IMR-90 (cell line): ENCODE measurements around the gene SAPCD1. TPM values are rescaled to one million over a fixed set of nuclear protein-coding genes. Genes with fewer than 3 reads are reported as not detected.

Experiments used
- ATAC-seq: fragments of 200-7000 bp; cut with Tn5 transposase; 2 replicates; pipeline ENCODE4 v1.9.1; 2020; ENCODE audit warnings: low read depth, mild to moderate bottlenecking, moderate library complexity
- BruUV-seq: library from RNA; stranded (reverse); fragments of 400-500 nt; replicated peaks from 2 replicates; lab custom pipeline; 2021; lab: Mats Ljungman, UMichigan
- CTCF ChIA-PET: fragments of 300-600 bp; formaldehyde crosslinking; extraction: SDS; loops from one replicate; lab custom pipeline; 2021; ENCODE audit warnings: antibody characterized with exemption; lab: Yijun Ruan, JAX
- POLR2A ChIA-PET: fragments of 300-600 bp; sonication (Branson Sonifier 250); formaldehyde crosslinking; loops from one replicate; lab custom pipeline; 2022; ENCODE audit warnings: antibody characterized with exemption; ENCODE audit not compliant: unreplicated experiment; lab: Charles Lee
- DNase-seq: peaks from one replicate; pipeline ENCODE4 v3.0.0; 2013
- H2AFZ ChIP-seq: replicated peaks from 2 replicates; pipeline ENCODE3; 2013; ENCODE audit warnings: low read length, mild to moderate bottlenecking; ENCODE audit not compliant: poor library complexity
- H2AK5ac ChIP-seq: 2 replicates; pipeline ENCODE4 v1.6.1; 2013; ENCODE audit warnings: low read depth, low read length, inconsistent platforms
- H2AK9ac ChIP-seq: replicated peaks from 2 replicates; pipeline ENCODE3; 2013; ENCODE audit warnings: mild to moderate bottlenecking, low read depth, low read length, moderate library complexity; ENCODE audit not compliant: poor library complexity
- H2BK120ac ChIP-seq: 2 replicates; pipeline ENCODE4 v1.6.1; 2013; ENCODE audit warnings: low read depth, low read length, inconsistent platforms
- H2BK15ac ChIP-seq: 3 replicates; pipeline ENCODE4 v1.6.1; 2013; ENCODE audit warnings: low read depth, low read length, inconsistent platforms
- H2BK20ac ChIP-seq: 2 replicates; pipeline ENCODE4 v1.6.1; 2013; ENCODE audit warnings: low read depth, mild to moderate bottlenecking, inconsistent platforms, low read length, moderate library complexity
- H2BK5ac ChIP-seq: 2 replicates; pipeline ENCODE4 v1.6.1; 2013; ENCODE audit warnings: mild to moderate bottlenecking, low read depth, low read length, inconsistent platforms; ENCODE audit not compliant: poor library complexity, severe bottlenecking
- H3K14ac ChIP-seq: replicated peaks from 2 replicates; pipeline ENCODE4 v1.6.1; 2013; ENCODE audit warnings: low read depth, low read length, inconsistent platforms
- H3K18ac ChIP-seq: 2 replicates; pipeline ENCODE4 v1.6.1; 2013; ENCODE audit warnings: low read depth, low read length, control low read depth
- H3K23ac ChIP-seq: 2 replicates; pipeline ENCODE4 v1.6.1; 2013; ENCODE audit warnings: low read depth, low read length, inconsistent platforms
- H3K27ac ChIP-seq: 2 replicates; pipeline ENCODE4 v1.5.1; 2013; ENCODE audit warnings: mild to moderate bottlenecking, control low read depth, low read length; ENCODE audit not compliant: insufficient read depth
- H3K27me3 ChIP-seq: 2 replicates; pipeline ENCODE4 v1.6.1; 2013; ENCODE audit warnings: low read length; ENCODE audit not compliant: control insufficient read depth, insufficient read depth
- H3K36me3 ChIP-seq: 2 replicates; pipeline ENCODE4 v1.6.1; 2013; ENCODE audit warnings: low read length, mixed read lengths; ENCODE audit not compliant: control insufficient read depth, insufficient read depth
- H3K4ac ChIP-seq: 2 replicates; pipeline ENCODE4 v1.6.1; 2013; ENCODE audit warnings: low read depth, low read length, inconsistent platforms
- H3K4me1 ChIP-seq: 2 replicates; pipeline ENCODE4 v1.6.1; 2013; ENCODE audit warnings: low read length, mixed read lengths; ENCODE audit not compliant: control insufficient read depth, insufficient read depth
- H3K4me2 ChIP-seq: 2 replicates; pipeline ENCODE4 v1.6.1; 2013; ENCODE audit warnings: low read depth, mild to moderate bottlenecking, control low read depth, low read length, moderate library complexity
- H3K4me3 ChIP-seq: 2 replicates; pipeline ENCODE4 v1.5.1; 2013; ENCODE audit warnings: low read depth, mild to moderate bottlenecking, control low read depth, low read length, moderate library complexity; ENCODE audit not compliant: insufficient read depth
- H3K56ac ChIP-seq: 2 replicates; pipeline ENCODE4 v1.6.1; 2013; ENCODE audit warnings: low read length, inconsistent platforms; ENCODE audit not compliant: insufficient read depth; ENCODE audit errors: extremely low read depth
- H3K79me1 ChIP-seq, 2 experiments: 2 replicates each; pipeline ENCODE4 v1.6.1; 2013; ENCODE audit warnings: low read length in 2 of 2, inconsistent platforms in 1 of 2, low read depth in 1 of 2
- H3K9ac ChIP-seq: 2 replicates; pipeline ENCODE4 v1.6.1; 2013; ENCODE audit warnings: low read depth, low read length, control low read depth
- H3K9me1 ChIP-seq: 2 replicates; pipeline ENCODE4 v1.6.1; 2013; ENCODE audit warnings: low read length, inconsistent platforms; ENCODE audit not compliant: insufficient read depth
- H3K9me3 ChIP-seq: 2 replicates; pipeline ENCODE4 v1.6.1; 2013; ENCODE audit warnings: low read length; ENCODE audit not compliant: control insufficient read depth, insufficient read depth
- H4K20me1 ChIP-seq: 2 replicates; pipeline ENCODE4 v1.6.1; 2013; ENCODE audit warnings: low read length, inconsistent platforms; ENCODE audit not compliant: insufficient read depth
- H4K5ac ChIP-seq: 2 replicates; pipeline ENCODE4 v1.6.1; 2013; ENCODE audit warnings: mild to moderate bottlenecking, low read depth, low read length, control low read depth
- H4K8ac ChIP-seq, 2 experiments: 2 replicates each; pipeline ENCODE4 v1.6.1; 2013; ENCODE audit warnings: low read depth in 2 of 2, low read length in 2 of 2, control low read depth in 1 of 2, inconsistent platforms in 1 of 2
- H4K91ac ChIP-seq: 2 replicates; pipeline ENCODE4 v1.6.1; 2013; ENCODE audit warnings: low read depth, low read length, inconsistent platforms; ENCODE audit not compliant: insufficient read depth
- BHLHE40 ChIP-seq: fragments of 150-350 bp; IDR thresholded peaks from 2 replicates; pipeline ENCODE4 v1.6.1; 2016; ENCODE audit warnings: mild to moderate bottlenecking, low read depth, low read length
- CEBPB ChIP-seq: IDR thresholded peaks from 2 replicates; pipeline ENCODE4 v1.6.1; 2012; ENCODE audit warnings: low read depth, low read length, improper control_type of control experiment
- CHD1 ChIP-seq: IDR thresholded peaks from 2 replicates; pipeline ENCODE4 v1.6.1; 2012; ENCODE audit warnings: low read depth, low read length, improper control_type of control experiment
- FOS ChIP-seq: fragments of 150-350 bp; IDR thresholded peaks from 2 replicates; pipeline ENCODE4 v1.6.1; 2016; ENCODE audit warnings: low read depth, low read length
- MAFK ChIP-seq: IDR thresholded peaks from 2 replicates; pipeline ENCODE4 v1.6.1; 2012; ENCODE audit warnings: low read depth, low read length, improper control_type of control experiment
- MAZ ChIP-seq: IDR thresholded peaks from 2 replicates; pipeline ENCODE4 v1.6.1; 2012; ENCODE audit warnings: low read depth, mild to moderate bottlenecking, low read length, improper control_type of control experiment, moderate library complexity, borderline replicate concordance
- MXI1 ChIP-seq: IDR thresholded peaks from 2 replicates; pipeline ENCODE4 v1.6.1; 2012; ENCODE audit warnings: low read depth, mild to moderate bottlenecking, low read length, moderate library complexity, borderline replicate concordance
- NFE2L2 ChIP-seq: fragments of 150-350 bp; IDR thresholded peaks from 2 replicates; pipeline ENCODE4 v1.6.1; 2016; ENCODE audit warnings: low read depth, mild to moderate bottlenecking, low read length
- POLR2A ChIP-seq: IDR thresholded peaks from 2 replicates; pipeline ENCODE4 v1.6.1; 2012; ENCODE audit warnings: mild to moderate bottlenecking, low read depth, low read length
- RAD21 ChIP-seq: IDR thresholded peaks from 2 replicates; pipeline ENCODE4 v1.6.1; 2012; ENCODE audit warnings: low read length, improper control_type of control experiment
- RCOR1 ChIP-seq: IDR thresholded peaks from 2 replicates; pipeline ENCODE4 v1.6.1; 2012; ENCODE audit warnings: mild to moderate bottlenecking, low read length, improper control_type of control experiment; ENCODE audit not compliant: insufficient replicate concordance
- RFX5 ChIP-seq: IDR thresholded peaks from 2 replicates; pipeline ENCODE4 v1.8.0; 2012; ENCODE audit warnings: low read depth, mild to moderate bottlenecking, low read length, moderate library complexity
- SMC3 ChIP-seq: fragments of 150-350 bp; IDR thresholded peaks from 2 replicates; pipeline ENCODE4 v1.6.1; 2016; ENCODE audit warnings: low read depth, mild to moderate bottlenecking, antibody characterized with exemption, low read length, moderate library complexity
- WGBS, 2 experiments: methylation state at CpG; one replicate each; pipeline versions ENCODE4 v1.1.5 to v1.1.7; 2013; ENCODE audit warnings: missing lambda C conversion rate in 2 of 2; ENCODE audit not compliant: insufficient read length in 1 of 2; ENCODE audit errors: extremely low coverage in 2 of 2; 5-methylcytosine and 5-hydroxymethylcytosine counted together
- dilution Hi-C: fragments of 300-500 bp; cut with HindIII; formaldehyde crosslinking; loops from one replicate; pipeline ENCODE4 v1.14.3; 2018; ENCODE audit warnings: low sequenced_read_pairs; ENCODE audit not compliant: unreplicated experiment
- in situ Hi-C: fragments of 300-500 bp; cut with MboI; formaldehyde crosslinking; loops from 3 replicates; pipeline ENCODE4 v1.14.3; 2019; ENCODE audit warnings: low sequenced_read_pairs, inconsistent platforms, mixed read lengths
- intact Hi-C: fragments of 100-400 bp; cut with micrococcal nuclease; formaldehyde crosslinking; loops from 2 replicates; pipeline ENCODE4 v1.10.0; 2022
- polyA plus RNA-seq, 3 experiments: library from polyadenylated mRNA; depleted of rRNA; stranded (reverse); fragments of >200 nt; gene quantifications; 2 replicates each; pipeline ENCODE4 v1.2.3, GENCODE V29; 2012; ENCODE audit warnings: low replicate concordance in 1 of 3
- total RNA-seq: library from RNA; depleted of rRNA; stranded (reverse); fragments of >200 nt; gene quantifications from 2 replicates; pipeline ENCODE4 v1.2.3, GENCODE V29; 2012
- TF ChIP-seq, protein P1 (sequence below): conservative IDR thresholded peaks from 2 replicates; pipeline ENCODE4 v1.5.1; 2012; ENCODE audit warnings: mild to moderate bottlenecking, low read depth, low read length, improper control_type of control experiment
- TF ChIP-seq, protein P2 (sequence below): fragments of 150-350 bp; IDR thresholded peaks from 2 replicates; pipeline ENCODE4 v1.6.1; 2016; ENCODE audit warnings: low read depth, mild to moderate bottlenecking, low read length, moderate library complexity, borderline replicate concordance
- TF ChIP-seq, protein P3 (sequence below): fragments of 150-350 bp; IDR thresholded peaks from 2 replicates; pipeline ENCODE4 v1.6.1; 2017; ENCODE audit warnings: mild to moderate bottlenecking, antibody characterized with exemption, low read length, low read depth

Gene SAPCD1
- total and polyA plus RNA-seq, 2 of the 4 experiments (the other 2 are of a cell fraction), result 2.3 TPM; not detected in 1

DNA sequence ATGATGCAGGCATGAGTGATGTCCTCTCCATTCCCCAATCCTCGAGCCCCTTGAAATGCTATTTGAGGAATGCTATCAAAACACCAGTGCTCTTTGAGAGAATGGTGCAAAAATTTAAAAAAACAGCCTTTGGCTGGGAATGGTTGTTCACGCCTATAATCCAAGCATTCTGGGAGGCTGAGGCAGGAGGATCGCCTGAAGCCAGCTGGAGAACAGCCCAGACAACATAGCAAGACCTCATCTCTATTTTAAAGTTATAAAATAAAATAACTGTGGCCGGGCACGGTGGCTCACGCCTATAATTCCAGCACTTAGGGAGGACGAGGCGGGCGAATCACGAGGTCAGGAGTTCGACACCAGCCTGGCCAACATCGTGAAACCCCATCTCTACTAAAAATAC lies 37.3 kb downstream of the SAPCD1 start:
- H3K79me1 ChIP-seq, result peaks cover 5 to 25% of the 10 kb centered on the region in 2 experiments; a peak in 3 of 4 replicates
- no peak overlapping the region for H2BK15ac ChIP-seq
- no peaks in the 10 kb centered on the region for H4K20me1 ChIP-seq
- no peak overlapping the region for H2AFZ ChIP-seq
- no peak for DNase-seq
- no peak for TF ChIP-seq SMC3
- TF ChIP-seq, protein P1, sequence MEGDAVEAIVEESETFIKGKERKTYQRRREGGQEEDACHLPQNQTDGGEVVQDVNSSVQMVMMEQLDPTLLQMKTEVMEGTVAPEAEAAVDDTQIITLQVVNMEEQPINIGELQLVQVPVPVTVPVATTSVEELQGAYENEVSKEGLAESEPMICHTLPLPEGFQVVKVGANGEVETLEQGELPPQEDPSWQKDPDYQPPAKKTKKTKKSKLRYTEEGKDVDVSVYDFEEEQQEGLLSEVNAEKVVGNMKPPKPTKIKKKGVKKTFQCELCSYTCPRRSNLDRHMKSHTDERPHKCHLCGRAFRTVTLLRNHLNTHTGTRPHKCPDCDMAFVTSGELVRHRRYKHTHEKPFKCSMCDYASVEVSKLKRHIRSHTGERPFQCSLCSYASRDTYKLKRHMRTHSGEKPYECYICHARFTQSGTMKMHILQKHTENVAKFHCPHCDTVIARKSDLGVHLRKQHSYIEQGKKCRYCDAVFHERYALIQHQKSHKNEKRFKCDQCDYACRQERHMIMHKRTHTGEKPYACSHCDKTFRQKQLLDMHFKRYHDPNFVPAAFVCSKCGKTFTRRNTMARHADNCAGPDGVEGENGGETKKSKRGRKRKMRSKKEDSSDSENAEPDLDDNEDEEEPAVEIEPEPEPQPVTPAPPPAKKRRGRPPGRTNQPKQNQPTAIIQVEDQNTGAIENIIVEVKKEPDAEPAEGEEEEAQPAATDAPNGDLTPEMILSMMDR, result no peak
- no peak for TF ChIP-seq MXI1
- no peak for TF ChIP-seq MAFK
- no peak for TF ChIP-seq CHD1
- TF ChIP-seq, protein P2, sequence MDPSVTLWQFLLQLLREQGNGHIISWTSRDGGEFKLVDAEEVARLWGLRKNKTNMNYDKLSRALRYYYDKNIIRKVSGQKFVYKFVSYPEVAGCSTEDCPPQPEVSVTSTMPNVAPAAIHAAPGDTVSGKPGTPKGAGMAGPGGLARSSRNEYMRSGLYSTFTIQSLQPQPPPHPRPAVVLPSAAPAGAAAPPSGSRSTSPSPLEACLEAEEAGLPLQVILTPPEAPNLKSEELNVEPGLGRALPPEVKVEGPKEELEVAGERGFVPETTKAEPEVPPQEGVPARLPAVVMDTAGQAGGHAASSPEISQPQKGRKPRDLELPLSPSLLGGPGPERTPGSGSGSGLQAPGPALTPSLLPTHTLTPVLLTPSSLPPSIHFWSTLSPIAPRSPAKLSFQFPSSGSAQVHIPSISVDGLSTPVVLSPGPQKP, result no peak
- no peak for TF ChIP-seq MAZ
- no peak for TF ChIP-seq RAD21
- TF ChIP-seq, protein P3, sequence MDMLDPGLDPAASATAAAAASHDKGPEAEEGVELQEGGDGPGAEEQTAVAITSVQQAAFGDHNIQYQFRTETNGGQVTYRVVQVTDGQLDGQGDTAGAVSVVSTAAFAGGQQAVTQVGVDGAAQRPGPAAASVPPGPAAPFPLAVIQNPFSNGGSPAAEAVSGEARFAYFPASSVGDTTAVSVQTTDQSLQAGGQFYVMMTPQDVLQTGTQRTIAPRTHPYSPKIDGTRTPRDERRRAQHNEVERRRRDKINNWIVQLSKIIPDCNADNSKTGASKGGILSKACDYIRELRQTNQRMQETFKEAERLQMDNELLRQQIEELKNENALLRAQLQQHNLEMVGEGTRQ, result no peak
- no peak for TF ChIP-seq FOS
- TF ChIP-seq POLR2A, result no peak
- no peak for TF ChIP-seq RFX5
- TF ChIP-seq CEBPB, result no peak
- TF ChIP-seq NFE2L2, result no peak
- TF ChIP-seq RCOR1, result no peak
- TF ChIP-seq BHLHE40, result no peak
- POLR2A ChIA-PET, result interaction anchor here (0.7 kb wide), 1 partner anchor 96 kb away, joined by 11 read pairs; the partner anchor contains the start of gene ABHD16A
- no peak overlapping the region for H3K9ac ChIP-seq
- no peak overlapping the region for H3K14ac ChIP-seq
- H3K27me3 ChIP-seq, result no peaks in the 10 kb centered on the region
- dilution Hi-C loops (no loop called here), intact Hi-C loops (no loop called here), in situ Hi-C loops (no loop called here)
- H3K4me2 ChIP-seq, result no peak overlapping the region
- H4K5ac ChIP-seq, result no peak overlapping the region
- no peak overlapping the region for H4K91ac ChIP-seq
- H3K4me3 ChIP-seq, result no peak overlapping the region
- no peak overlapping the region for H3K56ac ChIP-seq
- ATAC-seq, result no peak
- no peak overlapping the region for H3K23ac ChIP-seq
- H3K36me3 ChIP-seq, result peaks cover 4% of the 10 kb centered on the region; the same call in 1 of the 2 replicates
- WGBS, 2 experiments, result 50% methylated on average over 2 of the region's 12 CpGs; no CpG with 5 or more reads in 1 of the 2 experiments
- H3K9me1 ChIP-seq, result no peaks in the 10 kb centered on the region
- no peak overlapping the region for H3K27ac ChIP-seq
- no peak overlapping the region for H2BK120ac ChIP-seq
- no peak overlapping the region for H2BK5ac ChIP-seq
- no peak overlapping the region for H2BK20ac ChIP-seq
- H3K18ac ChIP-seq, result no peak overlapping the region
- H3K4ac ChIP-seq, result no peak overlapping the region
- no peak overlapping the region for H2AK5ac ChIP-seq
- H3K4me1 ChIP-seq, result no peaks in the 10 kb centered on the region
- BruUV-seq, result no TSS peak
- no peak overlapping the region for H2AK9ac ChIP-seq
- no peak overlapping the region for H4K8ac ChIP-seq
- H3K9me3 ChIP-seq, result no peaks in the 10 kb centered on the region
- CTCF ChIA-PET, result no interaction called here
